Measurements from ENCODE around the gene NDUFS5.

DNA sequence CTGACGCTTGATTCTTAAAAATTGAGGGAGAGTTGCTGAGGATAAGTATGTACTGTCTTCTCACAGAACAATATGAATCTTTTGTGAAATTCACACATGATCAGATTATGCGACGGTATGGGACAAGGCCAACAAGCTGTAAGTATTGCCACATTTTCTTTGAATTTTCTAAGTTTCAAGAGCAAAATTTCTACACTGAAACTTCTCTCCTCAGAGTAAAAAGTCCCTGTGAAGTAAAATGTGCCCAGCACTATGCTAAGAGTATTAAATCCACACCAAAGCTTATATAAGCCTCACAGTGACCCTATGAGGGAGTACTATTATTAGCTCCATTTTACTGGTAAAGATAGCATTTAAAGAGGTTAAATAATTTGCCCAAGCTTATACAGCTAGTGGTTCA, 22.9 kb upstream of the NDUFS5 start:
- TF ChIP-seq CTCF (conservative IDR thresholded peaks at IDR 0.05; ENCODE audit: low read depth, low read length) (no peak), EZH2 (IDR thresholded peaks at IDR 0.05; ENCODE audit: borderline replicate concordance, low read depth, low read length, poor library complexity, severe bottlenecking) (no peak)
